CD4-positive, alpha-beta T cell treated with Interleukin-17A for 4 hours (primary cell): Measurements from ENCODE around the gene C2orf42.
"Not testable (repeated sequence)": the region's sequence is repeated elsewhere in the genome, so short reads cannot be mapped to it uniquely, and the experiment has no call there.

ENCODE experiments used
- DNase-seq: peaks from one replicate; pipeline ENCODE4 v3.0.0-alpha.2; 2020; ENCODE audit warnings: mixed read lengths

Gene C2orf42

DNA sequence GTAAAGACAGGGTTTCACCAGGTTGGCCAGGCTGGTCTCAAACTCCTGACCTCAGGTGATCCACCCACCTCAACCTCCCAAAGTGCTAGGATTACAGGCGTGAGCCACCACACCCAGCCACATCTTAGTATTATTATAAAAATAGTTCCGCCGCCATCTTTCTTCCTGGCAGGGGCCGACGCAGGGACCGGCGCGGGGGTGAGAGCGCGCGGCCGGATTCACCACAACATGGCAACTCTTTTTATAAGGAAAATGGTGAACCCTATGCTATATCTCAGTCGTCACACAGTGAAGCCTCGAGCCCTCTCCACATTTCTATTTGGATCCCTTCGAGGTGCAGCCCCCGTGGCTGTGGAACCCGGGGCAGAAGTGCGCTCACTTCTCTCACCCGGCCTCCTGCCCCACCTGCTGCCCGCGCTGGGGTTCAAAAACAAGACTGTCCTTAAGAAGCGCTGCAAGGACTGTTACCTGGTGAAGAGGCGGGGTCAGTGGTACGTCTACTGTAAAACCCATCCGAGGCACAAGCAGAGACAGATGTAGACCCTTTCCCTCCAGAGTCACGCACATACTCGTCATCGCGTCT, 88.4 kb downstream of the C2orf42 start:
- not testable (repeated sequence) for DNase-seq

GRCh38 chr2:70101686-70102085, 89.1 kb downstream of the C2orf42 start:
- not testable (repeated sequence) for DNase-seq

DNA sequence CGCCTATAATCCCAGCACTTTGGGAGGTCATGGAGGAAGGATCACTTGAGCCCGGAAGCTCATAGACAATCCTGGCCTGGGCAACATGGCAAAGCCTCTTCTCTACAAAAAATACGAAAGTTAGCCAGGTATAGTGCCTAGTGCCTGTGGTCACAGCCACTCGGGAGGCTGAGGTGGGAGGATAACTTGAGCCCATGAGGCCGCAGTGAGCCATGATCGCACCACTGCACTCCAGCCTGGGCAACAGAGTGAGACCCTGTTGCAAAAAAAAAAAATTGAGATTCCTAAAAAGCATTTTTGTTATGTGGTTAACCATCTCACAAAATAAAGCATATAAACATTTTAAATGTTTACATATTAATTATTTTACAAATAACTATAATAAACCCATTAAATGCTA, 89.6 kb downstream of the C2orf42 start:
- DNase-seq, result no peak
